Hematopoietic multipotent progenitor cell treated with erythropoietin and hydrocortisone succinate and interleukin-3 and kit ligand, for 15 days (in vitro differentiated cells): ENCODE data around the gene SEPTIN10.
"Not testable (repeated sequence)": the region's sequence is repeated elsewhere in the genome, so short reads cannot be mapped to it uniquely, and the experiment has no call there.

Experiments
- DNase-seq: peaks from one replicate; pipeline ENCODE4 v3.0.0-alpha.2; 2015; ENCODE audit warnings: low spot score

Gene SEPTIN10

GRCh38 chr2:109613922-109614714 lies at the start of gene SEPTIN10, which contains the start of gene SOWAHC:
Gene SEPTIN10, minus strand, starts transcription at chr2:109613966. Its CDS starts 139 bp downstream, at chr2:109613827.
Gene SOWAHC, plus strand, starts transcription at chr2:109614364. Its CDS starts 126 bp downstream, at chr2:109614490.
- peak; percentile 71 for DNase-seq

- no peak for DNase-seq
Measured at GRCh38 chr2:109662889-109663288, 49.1 kb upstream of the SEPTIN10 start.

- no peak for DNase-seq
Measured at GRCh38 chr2:109660046-109660860, 46.5 kb upstream of the SEPTIN10 start.

GRCh38 chr2:109659396-109660045 lies 45.8 kb upstream of the SEPTIN10 start:
- DNase-seq = no peak

GRCh38 chr2:109655287-109655686 lies 41.5 kb upstream of the SEPTIN10 start:
- DNase-seq = no peak

GRCh38 chr2:109654326-109655050 lies 40.7 kb upstream of the SEPTIN10 start:
- no peak for DNase-seq

GRCh38 chr2:109649736-109650695 lies 36.2 kb upstream of the SEPTIN10 start:
- no peak for DNase-seq

- no peak for DNase-seq
Measured at GRCh38 chr2:109648041-109648527, 34.3 kb upstream of the SEPTIN10 start.

GRCh38 chr2:109647636-109648035 lies 33.9 kb upstream of the SEPTIN10 start:
- DNase-seq = no peak

GRCh38 chr2:109646961-109647360 lies 33.2 kb upstream of the SEPTIN10 start:
- no peak for DNase-seq

- no peak for DNase-seq
Measured at GRCh38 chr2:109645412-109646184, 31.8 kb upstream of the SEPTIN10 start.

- no peak for DNase-seq
Measured at GRCh38 chr2:109644571-109645275, 31.0 kb upstream of the SEPTIN10 start.

GRCh38 chr2:109640000-109640399 lies 26.2 kb upstream of the SEPTIN10 start:
- not testable (repeated sequence) for DNase-seq

GRCh38 chr2:109638795-109639194 lies 25.0 kb upstream of the SEPTIN10 start:
- DNase-seq = no peak

- no peak for DNase-seq
Measured at GRCh38 chr2:109637749-109638570, 24.2 kb upstream of the SEPTIN10 start.

GRCh38 chr2:109636317-109636716 lies 22.6 kb upstream of the SEPTIN10 start:
- DNase-seq = no peak

GRCh38 chr2:109635426-109636304 lies 21.9 kb upstream of the SEPTIN10 start:
- DNase-seq = no peak
